Parathyroid adenoma (tissue), 2 donors: ENCODE measurements around the gene DSCAML1.

Experiments
- H2AFZ ChIP-seq: fragments of 300-600 bp; sonication (generic); one replicate; pipeline ENCODE4 v1.7.0; 2017; ENCODE audit warnings: antibody characterized with exemption, mild to moderate bottlenecking
- H3K27ac ChIP-seq: fragments of 300-600 bp; sonication (generic); one replicate; pipeline ENCODE4 v1.7.0; 2017
- H3K27me3 ChIP-seq: fragments of 300-600 bp; sonication (generic); one replicate; pipeline ENCODE4 v1.7.0; 2017; ENCODE audit warnings: low read length; ENCODE audit not compliant: control insufficient read depth, insufficient read depth
- H3K36me3 ChIP-seq: fragments of 300-600 bp; sonication (generic); one replicate; pipeline ENCODE4 v1.7.0; 2017; ENCODE audit warnings: low read length; ENCODE audit not compliant: control insufficient read depth, insufficient read depth
- H3K4me1 ChIP-seq: fragments of 300-600 bp; sonication (generic); one replicate; pipeline ENCODE4 v1.7.0; 2017; ENCODE audit warnings: control low read depth
- H3K4me2 ChIP-seq: fragments of 300-600 bp; sonication (generic); one replicate; pipeline ENCODE4 v1.7.0; 2017; ENCODE audit warnings: low read length
- H3K4me3 ChIP-seq: fragments of 300-600 bp; sonication (generic); one replicate; pipeline ENCODE4 v1.7.0; 2017; ENCODE audit warnings: low read depth, low read length
- H3K79me2 ChIP-seq: fragments of 300-600 bp; sonication (generic); one replicate; pipeline ENCODE4 v1.7.0; 2017; ENCODE audit warnings: control low read depth
- H3K9ac ChIP-seq: fragments of 300-600 bp; sonication (generic); one replicate; pipeline ENCODE4 v1.7.0; 2017; ENCODE audit warnings: mild to moderate bottlenecking
- H3K9me3 ChIP-seq: fragments of 300-600 bp; sonication (generic); one replicate; pipeline ENCODE4 v1.7.0; 2017; ENCODE audit warnings: low read length; ENCODE audit not compliant: control insufficient read depth
- CTCF ChIP-seq: fragments of 300-600 bp; sonication (generic); IDR thresholded peaks from one replicate; pipeline ENCODE4 v1.7.0; 2017; ENCODE audit warnings: antibody characterized with exemption, mild to moderate bottlenecking
- donor health status: primary hyperparathyroidism.

The DSCAML1 gene

DNA sequence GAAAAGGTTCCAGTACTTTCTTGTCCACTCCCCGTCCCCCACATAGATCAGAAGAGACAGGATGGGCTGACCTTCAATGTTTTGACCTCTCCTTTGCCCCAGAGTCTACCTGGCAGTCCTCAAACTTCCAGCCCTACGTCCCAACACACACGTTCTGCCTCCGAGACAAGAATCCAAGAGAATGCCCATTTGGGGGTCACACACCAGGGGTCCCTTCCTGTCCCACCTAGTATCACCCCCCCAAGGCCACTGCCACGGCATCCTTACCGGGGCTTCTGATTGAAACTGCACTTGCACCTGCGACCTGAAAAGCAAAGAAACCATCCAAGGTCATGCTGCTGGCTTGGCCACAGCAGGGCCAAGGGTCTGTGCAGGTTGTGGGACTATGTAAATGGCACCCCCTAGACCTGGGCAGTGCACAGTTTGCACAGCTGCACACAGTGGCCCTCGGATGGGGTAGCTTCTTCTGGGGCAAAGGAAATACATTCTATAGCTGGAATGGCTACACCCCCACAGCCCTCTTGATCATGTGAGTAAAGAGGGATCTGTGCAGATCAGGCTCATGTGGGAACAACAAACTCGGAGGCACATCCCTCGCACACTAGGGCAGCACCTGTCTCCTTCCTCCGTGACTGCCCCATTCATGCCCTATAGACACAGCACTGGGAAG lies 44.0 kb upstream of the DSCAML1 start:
- H3K9ac ChIP-seq = no peak overlapping the region
- no peak overlapping the region for H3K4me2 ChIP-seq
- H3K36me3 ChIP-seq = no peaks in the 10 kb centered on the region
- H3K27ac ChIP-seq = no peak overlapping the region
- no peaks in the 10 kb centered on the region for H3K27me3 ChIP-seq
- H3K4me3 ChIP-seq = no peak overlapping the region
- H2AFZ ChIP-seq = no peak overlapping the region
- no peaks in the 10 kb centered on the region for H3K4me1 ChIP-seq
- H3K9me3 ChIP-seq = no peaks in the 10 kb centered on the region
- no peak for TF ChIP-seq CTCF
- no peaks in the 10 kb centered on the region for H3K79me2 ChIP-seq

DNA sequence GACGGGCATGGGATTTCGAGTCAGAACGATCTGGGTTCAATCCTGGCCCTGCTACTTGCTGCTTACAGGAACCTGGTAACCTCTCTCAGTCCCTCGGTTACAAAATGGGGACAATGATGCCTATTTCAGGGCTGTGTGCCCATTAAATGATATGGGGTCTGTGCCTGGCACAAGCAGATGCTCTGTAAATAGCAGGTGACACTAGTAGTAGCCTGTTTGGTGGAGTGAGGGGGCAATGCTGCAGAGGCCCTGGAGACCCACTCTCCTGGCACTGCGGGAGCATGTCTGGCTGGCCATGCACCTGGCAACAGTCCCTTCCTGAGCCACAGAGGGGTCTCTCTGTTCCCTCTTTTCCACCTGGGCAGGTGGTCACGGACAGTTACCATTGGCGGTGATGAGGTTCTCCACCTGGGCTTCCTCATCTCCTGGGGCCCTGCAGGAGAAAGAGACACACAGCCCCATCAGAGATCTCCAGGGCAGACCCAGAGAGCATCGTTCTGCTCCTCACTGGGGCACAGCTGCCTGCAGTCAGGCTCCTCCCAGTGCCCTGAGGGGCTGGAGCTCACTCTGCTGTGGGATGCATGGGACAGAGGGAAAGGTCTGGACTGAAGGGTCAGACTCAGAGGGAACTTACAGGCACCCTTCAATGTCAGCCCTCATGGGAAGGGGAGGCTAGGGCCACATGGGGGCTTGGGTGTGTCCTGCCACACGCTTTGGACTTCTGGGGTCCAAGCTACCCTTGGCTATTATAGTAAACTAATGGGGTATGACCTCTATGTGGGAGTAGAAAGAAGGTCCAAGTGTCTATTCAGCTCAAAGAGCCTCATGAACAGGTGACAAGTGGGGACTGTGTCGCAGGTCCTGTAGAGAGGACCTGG lies 43.2 kb upstream of the DSCAML1 start:
- Histone ChIP-seq H2AFZ (no peak overlapping the region), H3K9me3 (no peaks in the 10 kb centered on the region), H3K4me2 (no peak overlapping the region), H3K36me3 (no peaks in the 10 kb centered on the region), H3K4me1 (no peaks in the 10 kb centered on the region), H3K9ac (no peak overlapping the region), H3K27ac (no peak overlapping the region), H3K4me3 (no peak overlapping the region), H3K27me3 (no peaks in the 10 kb centered on the region), H3K79me2 (no peaks in the 10 kb centered on the region)
- no peak for TF ChIP-seq CTCF

- H3K79me2 ChIP-seq = no peaks in the 10 kb centered on the region
- no peaks in the 10 kb centered on the region for H3K27me3 ChIP-seq
- no peaks in the 10 kb centered on the region for H3K9me3 ChIP-seq
- no peak overlapping the region for H3K4me3 ChIP-seq
- no peak overlapping the region for H2AFZ ChIP-seq
- TF ChIP-seq CTCF = no peak
- no peak overlapping the region for H3K9ac ChIP-seq
- H3K4me2 ChIP-seq = no peak overlapping the region
- H3K4me1 ChIP-seq = no peaks in the 10 kb centered on the region
- no peak overlapping the region for H3K27ac ChIP-seq
- H3K36me3 ChIP-seq = no peaks in the 10 kb centered on the region
These were observed 42.4 kb upstream of the DSCAML1 start for GRCh38 chr11:117839380-117839881.

- no peak overlapping the region for H3K27ac ChIP-seq
- no peak for TF ChIP-seq CTCF
- H3K36me3 ChIP-seq = no peaks in the 10 kb centered on the region
These were observed 41.9 kb upstream of the DSCAML1 start for GRCh38 chr11:117838901-117839300.

More at GRCh38 chr11:117838901-117839300, 41.9 kb upstream of the DSCAML1 start:
- no peak overlapping the region for H2AFZ ChIP-seq
- no peak overlapping the region for H3K4me3 ChIP-seq
- H3K79me2 ChIP-seq = no peaks in the 10 kb centered on the region
- no peak overlapping the region for H3K9ac ChIP-seq
- H3K4me1 ChIP-seq = no peaks in the 10 kb centered on the region
- no peaks in the 10 kb centered on the region for H3K27me3 ChIP-seq
- no peaks in the 10 kb centered on the region for H3K9me3 ChIP-seq
- H3K4me2 ChIP-seq = no peak overlapping the region
